Endodermal cell (in vitro differentiated cells): Measurements from ENCODE around the gene ROR2. TPM values are rescaled to one million over a fixed set of nuclear protein-coding genes. Genes with fewer than 3 reads are reported as not detected.

Experiments
- DNase-seq: peaks from one replicate; pipeline ENCODE4 v3.0.0-alpha.2; 2017
- H3K27ac ChIP-seq: 2 replicates; pipeline ENCODE4 v1.5.1; 2013; ENCODE audit warnings: mild to moderate bottlenecking, low read depth, low read length, moderate library complexity
- H3K27me3 ChIP-seq: 2 replicates; pipeline ENCODE4 v1.6.1; 2013; ENCODE audit warnings: mild to moderate bottlenecking, low read length, moderate library complexity; ENCODE audit not compliant: insufficient read depth, control insufficient read depth, poor library complexity, severe bottlenecking
- H3K36me3 ChIP-seq: 2 replicates; pipeline ENCODE4 v1.7.0; 2013; ENCODE audit warnings: mild to moderate bottlenecking, low read length, moderate library complexity; ENCODE audit not compliant: control insufficient read depth, insufficient read depth
- H3K4me1 ChIP-seq: one replicate; pipeline ENCODE4 v1.7.0; 2013; ENCODE audit warnings: low read length; ENCODE audit not compliant: control insufficient read depth, insufficient read depth
- H3K4me3 ChIP-seq: 2 replicates; pipeline ENCODE4 v1.5.1; 2013; ENCODE audit warnings: mild to moderate bottlenecking, low read length, moderate library complexity
- H3K9ac ChIP-seq: 2 replicates; pipeline ENCODE4 v1.6.1; 2013; ENCODE audit warnings: mild to moderate bottlenecking, low read length, moderate library complexity; ENCODE audit not compliant: poor library complexity, severe bottlenecking; ENCODE audit errors: extremely low read depth
- H3K9me3 ChIP-seq: 2 replicates; pipeline ENCODE4 v1.6.1; 2013; ENCODE audit warnings: mild to moderate bottlenecking, low read length, moderate library complexity; ENCODE audit not compliant: control insufficient read depth
- H3K27ac Mint-ChIP-seq: 2 replicates; pipeline ENCODE4 v1.8.0; 2020; ENCODE audit warnings: mixed read lengths
- H3K27me3 Mint-ChIP-seq: 2 replicates; pipeline ENCODE4 v1.8.0; 2021; ENCODE audit warnings: mild to moderate bottlenecking, mixed read lengths; ENCODE audit not compliant: insufficient read depth
- H3K36me3 Mint-ChIP-seq: 2 replicates; pipeline ENCODE4 v1.8.0; 2020; ENCODE audit warnings: low read depth, mixed read lengths
- H3K4me1 Mint-ChIP-seq: 2 replicates; pipeline ENCODE4 v1.8.0; 2020; ENCODE audit warnings: mixed read lengths
- H3K4me3 Mint-ChIP-seq: 2 replicates; pipeline ENCODE4 v1.8.0; 2020; ENCODE audit warnings: mild to moderate bottlenecking, moderate library complexity, mixed read lengths
- H3K9me3 Mint-ChIP-seq: 2 replicates; pipeline ENCODE4 v1.8.0; 2020; ENCODE audit warnings: mild to moderate bottlenecking, mixed read lengths
- CTCF ChIP-seq: fragments of 200-600 bp; sonication (generic); conservative IDR thresholded peaks from 2 replicates; pipeline ENCODE4 v1.5.0; 2021; ENCODE audit warnings: antibody characterized with exemption, mild to moderate bottlenecking
- WGBS, 2 experiments: methylation state at CpG; one replicate each; pipeline versions ENCODE4 v1.1.5 to v1.1.7; 2013; ENCODE audit warnings: missing lambda C conversion rate in 2 of 2, mixed read lengths in 1 of 2; ENCODE audit not compliant: insufficient coverage in 1 of 2, insufficient read length in 1 of 2; 5-methylcytosine and 5-hydroxymethylcytosine counted together
- total RNA-seq, 2 donors: library from RNA; stranded (reverse); fragmentation: NEBNext Ultra II Directional in 1 of 2; extraction: Animal tissue kit (Norgen Biotek cat#: 25700) in 1 of 2; gene quantifications; 2 replicates in 1 of 2; 3 replicates in 1 of 2; pipeline ENCODE4 v1.2.1, GENCODE V29; 2021

ROR2 gene
- total RNA-seq, 2 donors from 2014 or later = 104 to 160 TPM

GRCh38 chr9:91564081-91564670 lies 385.9 kb downstream of the ROR2 start:
- peaks cover 8% of the 10 kb centered on the region for H3K9me3 Mint-ChIP-seq
- Histone ChIP-seq H3K4me3 (no peak overlapping the region), H3K27me3 (no peaks in the 10 kb centered on the region), H3K36me3 (no peaks in the 10 kb centered on the region), H3K9me3 (peaks cover 19% of the 10 kb centered on the region), H3K27ac (no peak overlapping the region), H3K9ac (no peak overlapping the region), H3K4me1 (peaks cover 15% of the 10 kb centered on the region)
- H3K27ac Mint-ChIP-seq = no peak overlapping the region
- no peak for TF ChIP-seq CTCF
- peaks cover 21% of the 10 kb centered on the region for H3K4me1 Mint-ChIP-seq
- no peak overlapping the region for H3K4me3 Mint-ChIP-seq
- WGBS, 2 experiments = 85 to 87% methylated on average over 2 to 3 of the region's 3 CpGs
- DNase-seq = no peak
- peaks cover 3% of the 10 kb centered on the region for H3K27me3 Mint-ChIP-seq
- H3K36me3 Mint-ChIP-seq = no peaks in the 10 kb centered on the region

DNA sequence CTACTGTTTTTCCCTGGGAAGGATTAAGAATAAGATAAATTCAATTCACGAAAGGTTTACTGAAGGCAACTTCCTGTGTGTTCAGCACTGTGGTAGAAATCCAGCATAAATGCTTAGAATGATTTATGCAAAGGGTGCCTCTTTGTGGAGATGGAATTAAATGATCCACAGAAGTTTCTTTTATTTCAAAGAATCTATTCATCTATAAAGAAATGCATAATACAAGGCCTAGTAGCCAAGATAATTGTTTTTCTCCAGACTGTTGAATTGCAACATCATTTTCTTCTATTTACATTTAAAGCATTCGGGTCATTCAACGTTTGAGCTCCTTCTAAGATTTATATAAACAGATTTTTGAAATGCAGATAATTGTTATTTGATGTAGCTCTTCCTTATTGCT lies 387.6 kb downstream of the ROR2 start:
- H3K27me3 ChIP-seq = no peaks in the 10 kb centered on the region
- no peak overlapping the region for H3K27ac ChIP-seq
- peaks cover 15% of the 10 kb centered on the region for H3K4me1 ChIP-seq
- no peak overlapping the region for H3K4me3 Mint-ChIP-seq
- peaks cover 21% of the 10 kb centered on the region for H3K4me1 Mint-ChIP-seq
- 81 to 83% methylated on average over 1 to 3 of the region's 3 CpGs for WGBS, 2 experiments
- no peaks in the 10 kb centered on the region for H3K27me3 Mint-ChIP-seq
- H3K9me3 ChIP-seq = peaks cover 1% of the 10 kb centered on the region
- no peaks in the 10 kb centered on the region for H3K9me3 Mint-ChIP-seq
- no peak for DNase-seq
- H3K36me3 Mint-ChIP-seq = no peaks in the 10 kb centered on the region
- TF ChIP-seq CTCF = no peak
- H3K36me3 ChIP-seq = no peaks in the 10 kb centered on the region
- H3K4me3 ChIP-seq = no peak overlapping the region
- H3K9ac ChIP-seq = no peak overlapping the region
- no peak overlapping the region for H3K27ac Mint-ChIP-seq

- no peak for DNase-seq
- Histone ChIP-seq H3K9ac (no peak overlapping the region), H3K27me3 (no peaks in the 10 kb centered on the region), H3K4me3 (no peak overlapping the region), H3K4me1 (peaks cover 15% of the 10 kb centered on the region), H3K36me3 (no peaks in the 10 kb centered on the region), H3K9me3 (no peaks in the 10 kb centered on the region), H3K27ac (no peak overlapping the region)
- no peak overlapping the region for H3K4me3 Mint-ChIP-seq
- no peaks in the 10 kb centered on the region for H3K27me3 Mint-ChIP-seq
- TF ChIP-seq CTCF = no peak
- whole genome bisulfite sequencing, 2 experiments = 92 to 97% methylated on average over 2 of the region's 2 CpGs
- no peak overlapping the region for H3K27ac Mint-ChIP-seq
- H3K36me3 Mint-ChIP-seq = no peaks in the 10 kb centered on the region
- H3K4me1 Mint-ChIP-seq = peaks cover 21% of the 10 kb centered on the region
- no peaks in the 10 kb centered on the region for H3K9me3 Mint-ChIP-seq
Observed at GRCh38 chr9:91560301-91560700, 389.7 kb downstream of the ROR2 start.
